Stimulated activated CD8-positive, alpha-beta memory T cell treated with anti-CD3 and anti-CD28 coated beads, Interleukin-15, amount 100 ng/mL, for 1 hour (primary cell): Measurements from ENCODE around the gene ASB3.
"Not testable (repeated sequence)": the region's sequence is repeated elsewhere in the genome, so short reads cannot be mapped to it uniquely, and the experiment has no call there.

Experiments
- DNase-seq: peaks from one replicate; pipeline ENCODE4 v3.0.0-alpha.2; 2020; ENCODE audit warnings: low read depth

The ASB3 gene

DNA sequence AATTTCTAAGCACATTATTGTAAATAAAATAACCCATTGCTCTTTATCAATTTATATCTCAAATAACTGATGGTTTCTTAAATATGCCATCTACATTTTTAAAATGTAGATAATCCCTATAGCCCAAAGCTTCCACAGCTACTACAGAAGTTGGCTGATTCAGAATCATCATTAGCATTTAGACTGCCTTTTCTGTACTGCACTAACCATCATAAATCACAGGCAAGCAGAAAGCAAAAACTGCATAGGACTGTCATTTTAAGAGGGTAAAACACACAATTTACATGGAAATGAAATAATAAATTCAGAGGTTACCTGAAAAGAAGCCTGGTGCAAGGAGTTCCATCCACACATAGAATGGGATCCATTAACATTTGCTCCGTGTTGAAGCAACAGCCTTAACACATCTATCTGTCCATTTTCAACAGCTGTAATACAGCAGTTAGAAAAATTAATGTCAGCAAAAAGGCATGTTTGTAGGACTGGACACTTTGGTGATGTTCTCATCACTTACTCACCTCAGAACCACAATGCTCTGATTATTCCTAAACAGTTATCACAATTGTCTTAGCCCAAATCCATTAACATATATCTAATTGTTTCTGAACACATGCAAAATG lies 57.5 kb downstream of the ASB3 start:
- no peak for DNase-seq

DNA sequence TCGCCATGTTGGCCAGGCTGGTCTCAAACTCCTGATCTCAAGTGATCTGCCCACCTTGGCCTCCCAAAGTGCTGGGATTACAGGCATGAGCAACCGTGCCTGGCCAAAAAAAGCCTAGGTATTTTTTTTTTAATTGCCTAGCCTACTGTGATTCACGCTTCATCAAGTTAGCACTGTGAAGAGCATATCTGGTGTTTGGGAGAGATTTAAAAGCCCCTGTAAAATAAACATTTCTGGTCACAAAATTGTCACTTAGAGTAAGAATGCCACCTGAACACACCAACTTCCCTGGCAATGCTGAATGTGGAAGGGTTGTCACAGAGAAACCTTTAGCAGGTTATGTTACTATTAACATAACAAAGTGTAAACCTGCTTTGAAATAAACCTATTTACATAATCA lies 58.8 kb downstream of the ASB3 start:
- DNase-seq, result no peak

DNA sequence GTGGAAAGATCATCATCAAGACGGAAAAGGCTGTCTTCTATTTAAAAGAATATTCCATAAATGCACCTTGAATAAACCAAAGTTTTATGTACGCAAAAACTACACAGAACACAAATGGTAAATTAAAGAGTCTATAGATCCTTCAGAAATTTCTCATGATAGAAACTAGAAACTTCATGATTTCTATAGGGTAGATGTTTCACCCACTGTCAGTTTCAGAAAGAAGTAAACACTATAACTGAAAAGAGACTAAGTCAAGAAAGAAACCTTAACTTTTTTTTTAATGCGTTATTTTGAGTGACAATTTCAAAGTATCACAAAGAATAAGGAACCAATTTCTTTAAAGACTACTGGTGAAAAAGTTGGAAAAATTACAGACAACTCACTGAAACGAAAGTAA lies 61.1 kb downstream of the ASB3 start:
- no peak for DNase-seq

- DNase-seq, result no peak
These were observed 62.2 kb downstream of the ASB3 start for GRCh38 chr2:53724536-53724935.

DNA sequence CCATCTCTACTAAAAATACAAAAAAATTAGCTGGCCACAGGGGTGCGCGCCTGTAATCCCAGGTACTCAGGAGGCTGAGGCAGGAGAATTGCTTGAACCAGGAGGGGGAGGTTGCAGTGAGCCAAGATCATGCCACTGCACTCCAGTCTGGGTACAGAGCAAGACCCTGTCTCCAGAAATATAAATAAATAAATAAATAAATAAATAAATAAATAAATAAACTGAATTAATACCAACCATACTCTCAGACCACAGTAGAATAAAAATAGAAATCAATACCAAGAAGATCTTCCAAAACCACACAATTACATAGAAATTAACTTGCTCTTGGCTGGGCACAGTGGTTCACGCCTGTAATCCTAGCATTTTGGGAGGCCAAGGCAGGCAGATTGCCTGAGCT lies 65.8 kb downstream of the ASB3 start:
- not testable (repeated sequence) for DNase-seq

DNA sequence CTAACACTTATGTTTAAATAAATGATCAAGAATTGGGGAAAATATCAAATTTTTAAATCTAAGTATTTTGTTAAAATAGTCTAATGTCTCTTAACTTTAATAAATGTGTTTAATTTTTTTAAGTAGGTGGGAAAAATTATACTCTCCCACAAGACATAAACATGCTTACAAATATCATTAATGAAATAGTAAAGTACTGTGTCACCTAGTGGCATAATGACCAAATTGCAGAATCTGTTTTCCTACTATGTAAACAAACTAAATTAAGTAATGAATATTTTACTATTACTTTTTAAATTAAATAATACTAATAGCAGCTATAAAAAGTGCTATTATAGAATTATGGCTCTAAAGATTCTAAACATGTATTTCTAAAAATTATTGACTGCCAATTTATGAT lies 71.2 kb downstream of the ASB3 start:
- no peak for DNase-seq

GRCh38 chr2:53711271-53711780 lies 75.4 kb downstream of the ASB3 start:
- no peak for DNase-seq

DNA sequence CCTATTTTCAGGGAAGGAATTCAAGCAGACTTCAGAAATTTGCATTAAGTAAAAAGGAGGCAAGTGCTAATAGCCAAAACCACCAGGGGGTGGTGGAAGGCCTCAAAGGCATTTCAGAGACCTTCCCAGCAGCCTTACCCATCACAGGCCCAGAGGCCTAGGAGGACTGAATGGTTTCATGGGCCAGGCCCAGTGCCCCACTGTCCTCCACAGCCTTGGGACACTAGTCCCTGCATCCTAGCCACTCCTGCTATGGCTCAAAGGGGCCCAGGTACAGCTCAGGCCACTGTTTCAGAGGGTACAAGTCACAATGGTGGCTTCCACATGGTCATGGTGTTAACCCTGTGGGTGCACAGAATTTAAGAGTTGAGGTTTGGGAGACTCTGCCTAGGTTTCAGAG lies 77.8 kb downstream of the ASB3 start:
- DNase-seq, result no peak

DNA sequence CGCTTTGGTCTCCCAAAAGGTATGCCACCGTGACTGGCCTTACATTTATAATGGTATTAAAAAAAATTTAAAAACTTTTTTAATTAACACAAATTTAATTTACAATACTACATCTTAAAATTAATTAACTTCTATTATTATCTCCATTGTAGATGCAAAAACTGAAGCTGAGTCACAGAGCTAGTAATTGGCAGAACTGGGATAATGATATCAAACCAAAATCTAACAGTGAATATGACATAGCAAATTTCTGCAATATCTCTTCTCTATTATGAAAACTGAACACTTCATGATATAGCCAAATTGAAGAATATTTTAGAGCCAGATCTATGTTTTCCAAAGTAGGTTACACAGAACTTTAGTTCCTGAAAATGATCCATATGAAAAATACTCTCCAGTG lies 85.5 kb downstream of the ASB3 start:
- no peak for DNase-seq

GRCh38 chr2:53697686-53698085 lies 89.1 kb downstream of the ASB3 start:
- DNase-seq, result no peak

GRCh38 chr2:53697092-53697491 lies 89.7 kb downstream of the ASB3 start:
- no peak for DNase-seq

GRCh38 chr2:53695575-53695974 lies 91.2 kb downstream of the ASB3 start:
- DNase-seq, result no peak

GRCh38 chr2:53694096-53694771 lies 92.5 kb downstream of the ASB3 start:
- DNase-seq, result no peak

- no peak for DNase-seq
These were observed 95.9 kb downstream of the ASB3 start for GRCh38 chr2:53690876-53691275.

DNA sequence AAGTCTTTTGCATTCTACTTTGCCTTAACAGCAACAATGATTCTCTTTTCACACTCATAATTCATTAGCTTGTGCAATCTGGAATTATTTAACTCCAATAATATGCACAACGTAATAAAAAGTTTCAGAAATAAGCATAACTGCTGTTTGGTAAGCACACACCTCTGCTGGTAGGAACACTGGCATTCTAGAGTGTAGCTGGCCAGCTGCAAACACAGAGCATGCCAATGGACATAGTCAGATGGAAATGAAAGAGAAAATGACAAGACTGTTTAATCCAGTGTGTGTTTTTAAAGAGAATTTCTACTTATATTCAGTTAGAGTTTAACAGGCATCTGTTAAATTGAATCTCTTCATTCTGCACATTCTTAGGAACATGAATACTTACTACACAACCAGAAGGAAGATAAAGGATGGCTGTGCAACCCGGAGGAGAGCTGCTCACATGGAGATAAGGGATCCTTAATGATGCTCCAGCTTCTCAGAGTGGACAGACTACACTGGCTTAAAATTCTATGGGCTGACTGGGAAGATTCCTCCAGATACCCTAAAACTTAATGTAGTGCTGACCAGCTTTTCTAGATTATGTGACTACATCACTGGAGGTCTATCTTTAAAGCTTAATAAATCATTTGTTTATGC lies 113.8 kb downstream of the ASB3 start:
- no peak for DNase-seq

GRCh38 chr2:53670331-53670730 lies 116.4 kb downstream of the ASB3 start:
- DNase-seq, result no peak

DNA sequence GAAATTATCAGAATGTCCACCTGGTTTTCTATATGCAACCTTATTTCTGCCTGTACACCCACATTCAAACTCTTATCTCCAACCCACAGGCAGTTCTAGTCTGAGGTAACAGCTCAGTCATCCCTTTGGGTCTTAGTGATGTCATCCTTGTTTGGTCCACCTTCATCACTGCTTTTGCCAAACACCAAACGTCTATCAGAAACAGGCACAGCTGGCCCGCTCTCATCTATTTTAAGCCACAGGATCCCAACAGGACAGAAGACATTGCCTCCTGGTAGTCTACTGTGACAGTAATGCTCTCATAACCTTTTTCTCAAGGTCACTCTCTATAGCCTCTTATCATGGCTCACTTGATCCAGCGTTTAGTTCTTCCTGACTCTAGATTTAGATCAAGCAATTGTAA lies 118.1 kb downstream of the ASB3 start:
- DNase-seq, result no peak

- not testable (repeated sequence) for DNase-seq
These were observed 119.6 kb downstream of the ASB3 start for GRCh38 chr2:53667130-53667529.

DNA sequence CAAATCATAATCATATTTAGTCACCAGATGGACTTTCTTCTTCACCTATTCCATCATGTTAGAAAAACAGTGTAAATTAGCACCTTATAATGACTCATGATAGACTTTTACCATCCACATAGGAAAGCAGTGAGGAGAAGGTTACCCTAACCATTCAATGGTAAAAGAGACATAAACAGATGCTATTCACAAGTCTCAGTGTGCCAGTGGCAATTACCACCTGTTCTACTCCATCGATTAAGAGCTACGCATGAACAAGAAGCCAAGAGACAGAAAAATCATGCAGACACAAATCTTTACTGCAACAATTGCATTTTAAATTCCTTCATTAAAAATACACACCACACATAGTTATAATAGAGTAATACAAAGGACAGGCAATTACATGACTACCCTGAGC lies 125.9 kb downstream of the ASB3 start:
- DNase-seq, result no peak

DNA sequence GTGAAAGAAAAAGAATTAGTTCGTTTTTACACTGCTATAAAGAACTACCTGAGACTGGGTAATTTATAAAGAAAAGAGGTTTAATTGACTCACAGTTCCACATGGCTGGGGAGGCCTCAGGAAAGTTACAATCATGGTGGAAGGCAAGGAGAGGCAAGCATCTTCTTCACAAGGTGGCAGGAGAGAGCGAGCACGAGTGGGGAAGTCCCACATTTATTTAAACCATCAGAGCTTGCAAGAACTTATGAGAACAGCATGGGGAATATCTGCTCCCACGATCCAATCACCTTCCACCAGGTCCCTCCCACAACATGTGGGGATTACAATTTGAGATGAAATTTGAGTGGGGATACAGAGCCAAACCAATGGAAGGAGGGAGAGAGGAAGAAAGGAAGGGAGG lies 128.3 kb downstream of the ASB3 start:
- not testable (repeated sequence) for DNase-seq

DNA sequence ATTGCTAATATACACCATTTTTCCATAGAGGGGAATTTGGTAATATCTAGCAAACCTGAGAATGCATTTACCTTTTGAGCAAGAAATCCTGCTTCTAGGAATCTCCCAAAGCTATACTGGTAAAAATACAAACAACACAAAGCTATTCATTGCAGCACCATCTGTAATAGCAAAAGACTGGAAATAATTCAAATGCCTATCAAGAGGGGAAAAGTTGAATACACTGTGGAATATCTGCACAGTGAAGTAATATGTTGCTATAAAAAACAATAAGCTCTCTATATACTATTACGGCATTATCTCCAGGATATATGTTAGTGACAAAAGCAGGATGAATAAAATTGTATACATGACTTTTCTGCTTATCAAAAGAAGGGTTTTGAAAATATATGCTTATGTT lies 131.5 kb downstream of the ASB3 start:
- no peak for DNase-seq

DNA sequence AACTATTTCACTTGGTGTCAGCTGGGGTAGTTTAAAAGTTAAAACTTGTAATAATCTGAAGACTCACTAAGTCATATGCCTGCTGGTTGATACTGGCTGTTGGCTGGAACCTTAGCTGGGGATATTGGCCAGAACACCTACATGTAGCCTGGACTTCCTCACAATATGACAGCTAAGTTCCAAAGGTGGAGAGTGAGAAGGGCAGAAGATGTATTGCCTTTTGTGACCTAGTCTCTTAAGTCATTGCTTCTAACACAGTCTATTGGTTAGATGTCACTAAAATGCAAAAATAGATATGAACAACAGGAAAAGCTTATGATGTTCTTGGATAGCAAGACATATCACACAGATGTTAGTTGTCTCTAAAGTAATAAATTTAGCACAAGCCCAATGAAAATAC lies 132.4 kb downstream of the ASB3 start:
- no peak for DNase-seq

- DNase-seq, result no peak
These were observed 134.6 kb downstream of the ASB3 start for GRCh38 chr2:53652131-53652530.
